Peyer's patch (tissue), 4 donors: ENCODE results near the gene STXBP1.

Source experiments
- CTCF ChIP-seq, 6 experiments: fragments of 450-650 bp in 4 of 6; fragments of 200-600 bp in 2 of 6; sonication (generic) in 1 of 6; IDR thresholded peaks; one replicate each; pipeline ENCODE4 v1.5.1; 2017 to 2019; ENCODE audit warnings: antibody characterized with exemption in 6 of 6, mild to moderate bottlenecking in 3 of 6, moderate library complexity in 1 of 6
- POLR2A ChIP-seq, 2 donors: fragments of 450-650 bp; IDR thresholded peaks; one replicate each; pipeline ENCODE4 v1.5.1; 2017; ENCODE audit warnings: antibody characterized with exemption in 2 of 2, mild to moderate bottlenecking in 2 of 2, moderate library complexity in 2 of 2

GRCh38 chr9:127640908-127641545 lies 28.9 kb downstream of the STXBP1 start:
- TF ChIP-seq CTCF (IDR thresholded peaks at IDR 0.05) (no peak), POLR2A (IDR thresholded peaks at IDR 0.05) (no peak)
